GM18519 (cell line): ENCODE data around the gene PRMT1.
"Not testable (repeated sequence)": the region's sequence is repeated elsewhere in the genome, so short reads cannot be mapped to it uniquely, and the experiment has no call there.

Experiments
- ATAC-seq: cut with Tn5 transposase; IDR thresholded peaks from one replicate; pipeline ENCODE4 v1.9.1; 2021; ENCODE audit warnings: mild to moderate bottlenecking, moderate library complexity; ENCODE audit not compliant: unreplicated experiment, low FRiP score

PRMT1 gene

DNA sequence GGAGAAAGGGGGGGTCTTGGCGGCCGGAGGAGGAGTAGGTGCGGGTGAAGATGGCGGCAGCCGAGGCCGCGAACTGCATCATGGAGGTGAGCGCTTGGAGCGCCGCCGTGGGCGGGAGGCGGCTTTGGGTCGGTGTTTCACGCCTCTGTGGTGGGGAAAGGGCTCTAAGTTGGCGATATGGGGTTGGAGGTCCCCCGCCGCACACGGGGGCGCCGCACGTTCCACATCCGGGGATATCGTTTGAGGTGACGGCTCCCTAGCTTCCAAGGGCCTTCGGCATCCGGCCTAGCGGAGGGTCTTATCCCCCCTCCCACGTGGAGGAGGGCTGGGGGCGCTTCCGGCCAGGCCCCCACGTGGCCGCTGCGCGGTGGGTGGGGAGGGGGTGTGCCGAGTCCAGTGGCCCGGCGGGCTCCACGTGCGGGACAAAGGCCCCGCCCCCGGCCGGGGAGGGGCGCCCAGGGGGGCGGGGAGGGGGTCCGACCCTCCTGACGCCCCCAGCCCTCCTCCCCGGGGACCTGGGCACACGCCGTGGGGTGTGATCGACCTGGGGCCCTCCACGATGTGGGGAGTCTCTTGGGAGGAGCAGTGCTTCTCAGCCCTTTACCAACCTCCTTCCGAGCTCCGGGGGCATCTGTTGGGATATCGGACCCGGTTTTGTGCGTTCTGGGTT lies at the start of gene PRMT1:
TSS of gene PRMT1 (plus strand) at position 41 of the 670 bp plus-strand sequence. CDS start at position 51, 10 bp downstream.
- no peak for ATAC-seq

DNA sequence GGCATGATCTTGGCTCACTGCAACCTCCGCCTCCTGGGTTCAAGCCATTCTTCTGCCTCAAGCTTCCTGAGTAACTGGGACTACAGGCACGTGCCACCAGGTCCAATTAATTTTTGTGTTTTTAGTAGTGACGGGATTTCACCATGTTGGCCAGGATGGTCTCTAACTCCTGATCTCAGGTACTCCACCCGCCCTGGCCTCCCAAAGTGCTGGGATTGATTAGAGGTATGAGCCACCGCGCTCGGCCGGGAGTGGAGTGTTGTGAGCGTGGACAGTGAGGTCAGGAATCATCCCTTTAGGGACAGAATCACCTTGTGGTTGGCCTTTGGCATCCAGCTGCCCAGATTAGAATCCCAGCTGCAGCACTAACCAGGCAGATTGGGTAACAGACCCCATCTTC lies 47.4 kb upstream of the PRMT1 start:
- ATAC-seq: no peak

DNA sequence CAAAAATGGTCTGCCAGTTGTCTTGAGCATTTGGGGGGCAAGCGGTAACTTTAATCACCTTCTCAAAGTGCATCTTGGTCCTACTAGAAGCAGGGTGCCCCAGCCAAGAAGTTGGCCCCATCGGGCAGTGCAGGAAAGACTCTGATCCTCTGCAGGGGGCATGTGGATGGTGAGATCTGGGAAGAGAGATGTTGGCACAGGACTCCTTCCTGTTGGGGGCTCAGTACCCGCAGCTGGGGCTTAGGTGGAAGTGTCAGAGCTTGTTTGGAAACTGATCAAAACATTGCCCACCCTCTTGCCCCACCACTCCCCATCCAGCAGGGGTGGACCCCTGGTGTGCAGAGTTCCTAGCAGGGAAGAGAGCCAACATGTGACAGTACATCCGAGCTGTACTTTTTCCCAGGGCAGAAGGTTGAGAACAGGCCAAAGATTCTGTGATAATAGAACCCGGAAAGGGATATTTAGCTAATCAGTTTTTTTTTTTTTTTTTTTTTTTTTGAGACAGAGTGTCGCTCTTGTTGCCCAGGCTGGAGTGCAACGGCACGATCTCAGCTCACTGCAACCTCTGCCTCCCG lies 46.0 kb upstream of the PRMT1 start:
- no peak for ATAC-seq

DNA sequence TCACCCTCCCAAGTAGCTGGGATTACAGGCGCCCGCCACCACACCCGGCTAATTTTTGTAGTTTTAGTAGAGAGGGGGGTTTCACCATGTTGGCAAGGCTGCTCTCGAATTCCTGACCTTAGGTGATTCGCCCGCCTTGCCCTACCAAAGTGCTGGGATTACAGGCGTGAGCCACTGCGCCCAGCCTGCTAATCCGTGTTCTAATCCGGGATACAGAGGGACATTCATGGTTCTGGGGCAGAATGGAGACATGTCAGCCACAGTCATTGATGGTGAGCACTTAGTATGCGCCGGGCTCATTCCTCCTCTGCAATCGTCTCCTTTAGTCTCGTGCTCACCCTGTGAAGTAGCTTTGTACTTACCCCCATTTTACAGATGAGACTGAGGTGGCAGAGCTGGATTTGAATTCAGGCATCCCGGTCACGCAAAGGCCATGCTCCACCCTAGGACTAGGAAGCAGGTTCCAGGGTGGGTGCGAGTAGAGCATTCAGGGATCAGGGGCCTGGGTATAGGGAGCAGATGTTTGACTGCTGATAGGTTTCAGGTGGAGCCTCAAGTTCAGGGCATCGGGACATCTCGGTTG lies 45.4 kb upstream of the PRMT1 start:
- ATAC-seq: no peak

DNA sequence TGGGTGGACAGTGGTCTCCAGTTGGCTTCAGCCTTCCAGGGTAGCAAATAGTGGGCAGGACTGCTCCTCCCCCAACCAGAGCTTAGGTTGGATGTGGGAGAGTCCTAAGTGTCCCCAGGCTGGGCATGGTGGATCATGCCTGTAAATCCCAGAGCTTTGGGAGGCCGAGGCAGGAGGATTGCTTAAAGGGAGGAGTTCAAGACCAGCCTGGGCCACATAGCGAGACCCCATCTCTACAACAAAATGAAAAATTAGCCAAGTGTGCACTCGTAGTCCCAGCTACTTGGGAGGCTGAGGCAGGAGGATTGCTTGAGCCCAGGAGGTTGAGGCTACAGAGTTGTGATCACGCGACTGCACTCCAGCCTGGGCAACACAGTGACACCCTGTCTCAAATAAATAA lies 44.5 kb upstream of the PRMT1 start:
- no peak for ATAC-seq

DNA sequence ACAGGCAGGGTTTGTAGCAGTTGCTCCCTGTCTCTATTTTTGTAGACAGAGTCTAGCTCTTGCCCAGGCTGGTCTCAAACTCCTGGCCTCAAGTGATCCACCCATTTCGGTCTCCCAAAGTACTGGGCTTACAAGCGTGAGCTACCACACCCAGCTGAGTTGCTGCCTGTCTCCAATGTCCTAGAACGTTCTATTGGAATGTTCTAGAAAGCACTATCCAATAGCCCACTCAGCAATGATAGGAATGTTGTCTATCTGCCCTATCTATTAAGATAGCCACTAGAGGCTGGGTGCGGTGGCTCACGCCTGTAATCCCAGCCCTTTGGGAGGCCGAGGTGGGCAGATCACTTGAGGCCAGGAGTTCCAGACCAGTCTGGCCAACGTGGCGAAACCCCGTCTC lies 43.8 kb upstream of the PRMT1 start:
- not testable (repeated sequence) for ATAC-seq

DNA sequence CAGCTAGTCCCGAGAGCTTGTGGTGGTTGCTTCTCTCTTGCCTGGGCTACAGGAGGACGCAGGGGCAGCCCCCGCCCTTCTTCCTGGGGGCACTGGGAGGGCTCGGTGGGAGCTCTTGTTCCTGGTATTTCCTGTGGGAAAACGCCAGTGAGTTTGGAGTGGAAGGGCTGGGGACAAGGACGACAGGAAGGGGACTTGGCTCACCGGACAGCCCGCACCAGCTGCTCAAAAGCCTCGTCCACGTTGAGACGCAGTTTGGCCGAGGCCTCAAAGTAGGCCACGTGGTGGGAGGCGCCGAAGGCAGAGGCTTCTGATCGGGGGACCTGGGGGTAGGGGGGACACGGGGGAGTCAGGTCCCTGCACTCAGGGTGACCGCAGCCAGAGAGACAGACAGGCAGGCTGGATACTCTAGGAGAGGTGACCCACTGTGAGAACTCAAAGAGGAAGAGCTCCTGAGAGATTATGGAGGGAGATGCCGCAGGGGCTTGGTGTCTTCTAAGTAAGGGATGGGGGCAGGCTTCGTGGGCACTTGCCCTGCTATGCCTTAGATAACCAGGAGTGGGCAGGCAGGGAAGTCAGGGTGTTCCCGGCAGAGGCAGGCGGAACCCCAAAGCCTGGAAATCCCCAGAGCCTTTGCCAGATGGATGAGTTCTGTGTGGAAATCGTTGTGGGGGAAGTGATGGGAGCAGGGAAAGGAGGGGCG lies 41.4 kb upstream of the PRMT1 start:
- ATAC-seq: no peak

DNA sequence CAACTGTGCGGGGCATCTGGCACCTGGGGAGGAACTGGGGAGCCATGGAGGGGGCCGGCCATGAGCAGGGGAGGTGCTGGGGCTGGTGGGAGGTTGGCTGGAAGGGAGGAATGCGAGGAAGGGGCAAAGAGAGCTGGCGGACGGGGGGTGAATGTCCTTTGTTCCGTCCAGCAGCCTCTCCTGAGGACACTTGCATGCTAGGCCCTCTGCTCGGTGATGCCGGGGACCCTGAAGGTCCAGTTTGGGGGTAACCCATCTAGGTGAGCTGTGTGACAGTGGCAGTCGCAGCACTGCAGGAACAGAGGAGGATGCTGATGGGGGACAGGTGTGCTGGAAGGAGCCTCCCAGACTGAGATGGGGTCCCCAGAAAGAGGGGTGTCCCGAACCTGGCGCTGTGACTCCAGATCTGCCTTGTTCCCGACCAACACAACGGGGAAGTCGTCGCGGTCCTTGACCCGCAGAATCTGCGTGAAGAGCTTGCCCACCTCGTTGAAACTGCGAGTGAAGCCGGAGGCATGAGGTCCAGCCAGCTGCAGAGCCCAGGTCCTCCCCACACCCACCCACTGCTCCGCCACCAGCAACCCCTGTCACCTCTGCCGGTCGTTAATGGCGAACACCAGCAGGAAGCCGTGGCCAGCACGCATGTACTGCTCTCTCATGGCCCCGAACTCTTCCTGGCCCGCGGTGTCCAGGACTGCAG lies 40.7 kb upstream of the PRMT1 start:
- ATAC-seq: no peak

DNA sequence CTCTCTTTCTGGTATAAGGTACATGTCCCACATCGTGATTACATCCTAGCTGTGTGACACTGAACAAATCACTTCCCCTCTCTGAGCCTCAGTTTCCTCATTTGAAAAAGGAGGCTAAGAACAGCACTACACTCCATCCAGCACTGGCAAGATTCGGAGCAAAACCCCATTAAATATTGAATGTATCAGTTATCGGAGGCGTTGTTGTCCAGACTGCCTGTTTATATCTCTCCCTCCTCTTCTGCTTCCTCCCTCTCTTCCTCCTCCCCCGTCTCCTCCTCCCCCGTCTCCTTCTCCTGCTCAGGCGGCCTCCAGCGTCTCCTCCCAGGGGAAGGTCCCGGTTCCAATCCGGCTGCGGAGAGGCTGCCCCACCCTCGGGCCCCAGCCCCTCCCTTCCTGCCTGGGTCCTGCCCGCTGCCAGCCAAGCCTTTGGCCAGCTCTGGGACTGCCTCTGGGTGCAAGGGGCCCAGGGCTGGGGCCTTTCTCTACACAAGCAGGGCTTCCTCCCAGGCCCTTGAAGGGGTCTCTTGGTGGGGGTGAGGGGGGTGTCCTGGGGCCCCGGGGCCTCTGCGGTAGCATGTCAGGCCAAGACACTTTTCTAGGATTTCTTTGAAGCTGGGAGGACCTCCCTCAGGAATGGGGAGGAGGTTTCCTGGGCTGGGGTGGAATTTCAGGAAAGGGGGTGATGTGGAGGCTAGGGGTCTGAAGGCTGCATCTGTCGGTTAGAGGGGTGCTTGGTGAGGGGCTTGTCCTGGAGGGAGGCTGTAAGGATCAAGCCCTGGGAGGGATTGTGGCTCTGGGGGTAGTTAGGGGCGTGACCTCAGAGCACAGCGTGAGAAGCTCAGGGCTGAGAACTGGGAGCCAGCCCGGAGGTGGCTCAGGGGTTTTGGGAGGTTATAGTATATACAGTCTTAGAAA lies 39.0 kb upstream of the PRMT1 start:
- ATAC-seq: no peak

DNA sequence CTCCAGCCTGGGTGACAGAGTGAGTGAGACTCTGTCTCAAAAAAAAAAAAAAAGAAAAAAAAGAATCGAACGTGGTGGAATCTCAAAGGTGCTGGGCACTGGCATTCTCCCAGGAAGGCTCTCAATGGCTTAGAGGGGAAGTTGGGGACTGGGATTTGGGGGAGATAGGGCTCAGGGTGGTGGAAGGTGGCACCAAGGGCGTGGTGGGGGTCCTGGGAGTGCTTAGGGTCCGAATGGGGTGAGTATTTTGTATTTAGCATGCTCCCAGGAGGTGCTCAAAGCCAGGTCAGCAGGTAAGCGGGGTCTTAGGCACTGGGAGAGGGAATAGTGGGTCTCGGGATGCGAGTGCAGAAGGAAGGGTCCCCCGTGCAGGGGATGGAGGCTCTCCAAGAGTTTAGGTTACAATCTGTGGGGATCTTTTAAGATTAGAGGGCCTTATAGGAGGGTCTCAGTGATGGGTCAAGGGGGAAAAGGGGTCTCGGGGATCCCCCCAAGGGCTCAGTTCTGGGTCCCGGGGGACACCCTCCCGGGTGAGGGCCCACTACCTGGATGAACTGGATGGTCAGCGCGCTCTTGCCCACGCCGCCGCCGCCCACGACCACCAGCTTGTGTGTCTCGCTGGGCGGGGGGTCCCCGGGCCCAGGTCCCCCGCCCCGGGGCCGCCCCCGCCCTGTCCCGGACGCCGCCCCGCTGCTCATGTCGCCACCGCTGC lies 37.5 kb upstream of the PRMT1 start:
- no peak for ATAC-seq

DNA sequence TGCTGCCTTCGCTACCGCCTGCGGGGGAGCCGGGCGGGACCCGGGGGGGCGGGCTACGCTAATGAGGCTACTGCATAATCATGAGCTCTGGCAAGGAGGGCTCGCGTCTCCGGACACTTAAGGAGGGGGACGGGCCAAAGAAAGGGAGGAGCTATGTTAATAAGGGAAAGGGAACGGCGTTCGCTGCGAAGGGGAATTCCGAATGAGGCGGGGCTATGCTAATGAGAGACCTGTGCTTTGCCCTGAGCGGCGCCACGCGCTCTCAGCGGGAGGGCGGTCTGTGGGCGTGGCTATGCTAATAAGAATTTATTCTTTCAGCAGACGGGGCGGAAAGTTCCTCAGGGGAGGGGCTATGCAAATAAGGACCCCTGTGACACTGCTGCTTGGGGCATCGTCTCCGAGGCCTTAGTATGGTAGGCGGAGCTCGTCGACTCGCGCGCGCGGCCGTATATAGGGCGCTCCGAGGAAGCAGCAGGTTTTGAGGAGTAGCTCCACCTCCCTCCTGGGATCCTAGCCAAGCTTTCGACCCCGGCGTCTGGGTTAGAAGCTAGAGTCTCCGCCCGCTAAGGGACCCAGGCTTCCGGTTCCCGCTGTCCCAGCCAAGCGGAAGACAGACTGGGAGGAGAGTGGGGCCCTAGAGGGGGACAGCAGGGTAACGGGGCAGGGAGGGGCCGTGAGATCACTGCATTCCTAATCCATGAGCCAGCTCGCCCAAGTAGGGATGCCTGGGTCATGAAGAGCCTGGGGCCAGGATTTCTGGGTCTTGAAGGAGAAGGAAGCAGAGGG lies 36.8 kb upstream of the PRMT1 start, which contains the start of gene RRAS:
TSS of gene RRAS (minus strand) at position 31 of the 786 bp plus-strand sequence. CDS start 45 bp downstream, outside the sequence.
- ATAC-seq: peak; percentile 49

DNA sequence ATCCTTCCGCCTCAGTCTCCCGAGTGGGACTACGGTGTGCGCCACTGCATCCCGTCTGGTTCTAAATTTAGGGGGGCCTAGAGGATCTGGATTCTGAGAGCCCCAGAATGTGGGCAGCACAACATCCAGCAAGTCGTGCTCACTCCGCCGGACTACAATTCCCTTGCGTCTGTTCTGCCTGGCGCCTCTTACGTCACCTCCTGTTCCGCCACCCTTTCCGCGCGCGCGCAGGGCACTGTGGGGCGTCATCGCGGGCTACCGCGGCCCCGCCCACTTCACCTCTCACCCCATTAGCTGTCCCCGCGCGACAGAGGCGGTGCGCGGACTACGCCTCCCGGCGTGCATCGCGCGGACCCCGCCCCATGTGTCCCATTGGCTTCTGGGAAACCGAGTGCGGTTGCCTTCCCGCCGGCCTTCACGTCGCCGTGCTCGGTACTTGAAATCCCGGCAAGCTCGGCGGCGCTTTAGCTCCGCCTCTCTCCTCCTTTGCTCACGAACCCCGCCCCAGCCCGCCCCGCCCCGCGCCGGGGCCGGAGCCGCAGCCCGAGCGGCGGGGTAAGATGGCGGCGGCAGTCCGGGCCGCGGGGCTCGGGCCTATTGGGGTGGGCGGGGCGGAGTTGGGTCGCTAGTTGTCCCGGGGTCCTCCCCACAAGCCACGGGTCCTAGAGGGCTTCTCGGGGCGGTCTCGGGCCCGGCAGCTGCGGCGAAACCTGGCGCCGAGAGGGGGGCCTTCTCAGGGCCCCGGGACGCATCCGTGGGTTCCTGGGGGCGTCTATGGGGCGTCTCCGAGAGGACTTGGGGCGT lies 35.2 kb upstream of the PRMT1 start, which contains the start of gene SCAF1:
TSS of gene SCAF1 (plus strand) at position 522 of the 804 bp plus-strand sequence. CDS start 2,818 bp downstream, outside the sequence.
- ATAC-seq: peak; percentile 47

DNA sequence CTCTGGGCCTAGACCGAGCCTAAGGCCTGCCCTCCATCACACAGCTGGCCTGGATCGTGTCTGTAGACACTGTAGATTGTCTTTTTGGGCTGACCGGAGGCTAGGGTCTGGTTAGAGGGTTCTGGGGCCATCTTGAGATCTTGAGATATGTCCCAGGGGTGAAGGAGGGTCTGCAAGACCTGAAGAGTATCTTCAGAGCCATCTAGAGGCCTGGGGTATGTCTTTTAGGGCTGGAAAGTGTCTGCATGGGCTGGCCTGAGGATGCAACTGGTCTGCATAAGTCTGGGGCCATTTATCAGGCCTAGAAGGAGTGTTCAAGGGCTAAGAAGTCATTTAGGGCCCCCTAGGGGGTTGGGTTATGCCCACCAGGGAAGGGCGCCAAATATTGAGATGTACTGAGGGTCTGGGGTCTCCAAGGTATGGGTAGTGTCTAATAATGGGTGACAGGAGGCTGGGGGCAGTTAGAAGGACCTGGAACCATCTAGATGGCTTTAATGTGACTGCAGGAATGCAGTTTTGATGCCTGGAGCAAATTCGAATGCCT lies 34.5 kb upstream of the PRMT1 start:
- no peak for ATAC-seq

DNA sequence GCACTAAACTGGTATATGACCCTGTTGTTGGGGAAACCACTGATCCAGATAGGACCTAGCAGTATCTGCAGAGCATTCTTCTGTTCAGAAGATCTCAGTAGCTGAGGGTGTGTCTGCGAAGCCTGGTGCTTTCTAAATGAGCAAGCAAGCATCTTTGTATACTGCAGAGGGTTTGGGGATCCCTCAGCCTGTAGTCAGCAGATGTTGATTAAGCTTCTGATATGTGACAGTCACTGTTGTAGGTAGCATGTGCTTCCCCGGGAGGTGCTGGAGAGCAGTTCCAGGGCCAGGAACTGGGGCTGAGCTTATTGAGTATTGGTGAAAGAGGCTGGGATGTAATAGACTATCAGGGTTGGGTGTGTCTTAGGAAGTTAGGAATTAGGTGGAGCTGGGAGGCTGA lies 33.6 kb upstream of the PRMT1 start:
- ATAC-seq: no peak

DNA sequence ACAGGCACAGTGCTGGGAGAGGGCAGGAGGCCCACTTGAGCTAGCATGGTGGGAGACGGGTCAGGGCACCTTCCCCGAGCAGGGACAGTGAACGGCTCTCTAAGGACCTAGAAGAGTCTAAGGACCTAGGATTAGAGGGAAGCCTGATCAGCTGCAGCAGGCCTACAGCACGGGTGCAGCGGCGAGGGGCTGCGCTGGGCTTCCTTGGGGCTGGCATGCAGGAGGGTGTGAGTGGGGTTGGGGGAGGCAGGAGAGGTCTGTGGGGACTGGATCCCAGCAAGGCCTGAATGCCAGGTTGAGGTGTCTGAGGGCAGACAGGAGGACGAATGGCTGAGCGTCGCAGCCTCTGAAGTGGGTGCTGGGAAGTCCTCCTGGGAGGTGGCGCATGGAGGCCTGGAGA lies 31.5 kb upstream of the PRMT1 start:
- no peak for ATAC-seq

DNA sequence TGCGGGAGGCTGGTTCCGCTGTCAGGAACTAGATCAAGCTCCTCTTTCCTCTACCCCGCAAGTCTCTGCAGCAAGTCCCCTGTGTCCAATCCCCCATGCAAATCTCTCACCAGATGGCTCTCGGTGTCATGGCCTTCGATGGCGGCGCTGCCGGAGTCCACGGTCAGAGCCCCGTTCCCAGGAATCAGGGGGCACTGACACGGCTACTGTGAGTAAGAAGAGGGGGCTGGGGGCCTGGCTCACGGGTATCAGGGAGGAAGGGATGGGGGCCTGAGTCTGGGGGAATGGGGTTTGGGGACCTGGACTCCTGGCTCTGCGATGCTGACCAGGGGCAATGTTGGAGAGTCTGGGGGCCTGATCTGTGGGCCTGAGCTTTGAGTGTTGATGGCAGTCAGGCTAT lies 31.1 kb upstream of the PRMT1 start:
- ATAC-seq: no peak

DNA sequence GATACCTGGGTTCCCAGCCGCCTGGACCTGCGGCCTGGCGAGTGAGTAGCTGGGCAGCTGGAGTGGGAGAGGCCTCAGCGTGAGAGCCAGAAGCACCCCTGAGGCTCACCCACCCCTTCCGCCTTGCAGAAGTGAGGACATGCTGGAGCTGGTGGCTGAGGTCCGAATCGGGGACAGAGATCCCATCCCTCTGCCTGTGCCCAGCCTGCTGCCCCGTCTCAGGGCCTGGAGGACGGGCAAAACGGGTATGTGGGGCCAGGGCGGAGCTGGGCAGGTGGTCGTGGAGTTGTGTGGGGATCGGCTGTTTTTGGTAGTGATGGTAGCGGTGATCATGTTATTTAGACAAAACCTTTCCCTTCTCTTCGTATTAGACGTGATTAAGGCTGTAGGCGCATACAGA lies 30.5 kb upstream of the PRMT1 start:
- no peak for ATAC-seq
